HG02943 (cell line): ENCODE results near the gene LEFTY1.
"Not testable (repeated sequence)": the region's sequence is repeated elsewhere in the genome, so short reads cannot be mapped to it uniquely, and the experiment has no call there.

Source experiments
- ATAC-seq: cut with Tn5 transposase; IDR thresholded peaks from one replicate; pipeline ENCODE4 v1.9.1; 2021; ENCODE audit warnings: mild to moderate bottlenecking, low read depth, moderate library complexity; ENCODE audit not compliant: unreplicated experiment

The LEFTY1 gene

GRCh38 chr1:225888898-225889601, at the start of gene LEFTY1:
Gene LEFTY1, minus strand, starts transcription at chr1:225889146. Its CDS starts 80 bp downstream, at chr1:225889066.
- no peak for ATAC-seq

- ATAC-seq: no peak
These were observed 48.4 kb upstream of the LEFTY1 start for GRCh38 chr1:225937048-225937968.

GRCh38 chr1:225936523-225936922, 47.6 kb upstream of the LEFTY1 start:
- ATAC-seq: no peak

GRCh38 chr1:225936086-225936485, 47.1 kb upstream of the LEFTY1 start:
- ATAC-seq: not testable (repeated sequence)

GRCh38 chr1:225934711-225935110, 45.8 kb upstream of the LEFTY1 start:
- no peak for ATAC-seq

GRCh38 chr1:225933072-225933471, 44.1 kb upstream of the LEFTY1 start:
- no peak for ATAC-seq

GRCh38 chr1:225931270-225932136, 42.6 kb upstream of the LEFTY1 start:
- no peak for ATAC-seq

- no peak for ATAC-seq
These were observed 41.6 kb upstream of the LEFTY1 start for GRCh38 chr1:225930566-225930965.

- not testable (repeated sequence) for ATAC-seq
These were observed 40.5 kb upstream of the LEFTY1 start for GRCh38 chr1:225929462-225929861.

- no peak for ATAC-seq
These were observed 39.5 kb upstream of the LEFTY1 start for GRCh38 chr1:225928186-225929175.

GRCh38 chr1:225926551-225927113, 37.7 kb upstream of the LEFTY1 start:
- ATAC-seq: no peak

- peak; percentile 98 for ATAC-seq
These were observed 35.0 kb upstream of the LEFTY1 start, which contains the start of gene PYCR2 for GRCh38 chr1:225923692-225924555. Gene PYCR2, minus strand, starts transcription at chr1:225924250. Its CDS starts 140 bp downstream, at chr1:225924110.

GRCh38 chr1:225923381-225923691, 34.4 kb upstream of the LEFTY1 start:
- ATAC-seq: no peak

GRCh38 chr1:225921734-225922709, 33.1 kb upstream of the LEFTY1 start:
- no peak for ATAC-seq

GRCh38 chr1:225919906-225920305, 31.0 kb upstream of the LEFTY1 start:
- ATAC-seq: no peak

- no peak for ATAC-seq
These were observed 29.3 kb upstream of the LEFTY1 start for GRCh38 chr1:225918280-225918679.

- no peak for ATAC-seq
These were observed 28.6 kb upstream of the LEFTY1 start for GRCh38 chr1:225917536-225917935.
